Activated CD4-positive, alpha-beta memory T cell treated with anti-CD3 and anti-CD28 coated beads, Interleukin-2, amount 10 ng/mL, durations not matched to agents 7 days and 5 days (primary cell): ENCODE data around the gene STARD9. TPM values are rescaled to one million over a fixed set of nuclear protein-coding genes. Genes with fewer than 3 reads are reported as not detected.

Source experiments
- CTCF ChIA-PET: fragments of 350-600 bp; sonication (Branson Sonifier 250); formaldehyde crosslinking; loops from one replicate; lab custom pipeline; 2021; ENCODE audit warnings: antibody characterized with exemption, inconsistent platforms; lab: Charles Lee
- POLR2A ChIA-PET: fragments of 350-600 bp; sonication (Branson Sonifier 250); formaldehyde crosslinking; loops from one replicate; lab custom pipeline; 2021; ENCODE audit warnings: antibody characterized with exemption; lab: Charles Lee
- DNase-seq: peaks from one replicate; pipeline ENCODE4 v3.0.0-alpha.2; 2020
- H3K27ac Mint-ChIP-seq: one replicate; pipeline ENCODE4 v1.8.0; 2021; ENCODE audit warnings: mild to moderate bottlenecking, mixed read lengths
- H3K27me3 Mint-ChIP-seq: one replicate; pipeline ENCODE4 v1.8.0; 2021; ENCODE audit warnings: mixed read lengths
- H3K36me3 Mint-ChIP-seq: one replicate; pipeline ENCODE4 v1.8.0; 2021; ENCODE audit warnings: low read depth, mixed read lengths
- H3K4me1 Mint-ChIP-seq: one replicate; pipeline ENCODE4 v1.8.0; 2021; ENCODE audit warnings: mixed read lengths
- H3K4me3 Mint-ChIP-seq: one replicate; pipeline ENCODE4 v1.8.0; 2021; ENCODE audit warnings: mild to moderate bottlenecking, mixed read lengths
- H3K9me3 Mint-ChIP-seq: one replicate; pipeline ENCODE4 v1.8.0; 2021; ENCODE audit warnings: mixed read lengths
- total RNA-seq, 2 experiments: library from RNA; stranded (reverse); gene quantifications; one replicate each; pipeline ENCODE4 v1.2.3, GENCODE V29; 2021

STARD9 gene
- total RNA-seq, 2 experiments from 2014 or later: 8.2 TPM

- no peak for DNase-seq
- POLR2A ChIA-PET: no interaction called here
- peaks cover 40% of the 10 kb centered on the region for H3K36me3 Mint-ChIP-seq
- CTCF ChIA-PET: interaction anchor here (0.6 kb wide), 1 partner anchor 23 kb away, joined by 4 read pairs; no protein-coding TSS in a partner anchor
- no peak overlapping the region for H3K4me3 Mint-ChIP-seq
- H3K9me3 Mint-ChIP-seq: no peaks in the 10 kb centered on the region
- peaks cover 8% of the 10 kb centered on the region for H3K4me1 Mint-ChIP-seq
- H3K27ac Mint-ChIP-seq: no peak overlapping the region
- no peaks in the 10 kb centered on the region for H3K27me3 Mint-ChIP-seq
Observed at GRCh38 chr15:42558739-42559138, 16.7 kb upstream of the STARD9 start.

GRCh38 chr15:42576040-42576594, 711 bp downstream of the STARD9 start:
- ChIA-PET POLR2A (interaction anchor here (0.7 to 6.9 kb wide), 13 partner anchors 12 to 466 kb away, joined by 3 to 42 read pairs (median 4); partner anchors contain the start of genes HAUS2, LRRC57, SNAP23 and ZNF106), CTCF (interaction anchor here (1.0 to 1.5 kb wide), 5 partner anchors 16 to 74 kb away, joined by 3 to 5 read pairs (median 3); no protein-coding TSS in a partner anchor)
- peak overlapping the region; percentile 34 for H3K27ac Mint-ChIP-seq

GRCh38 chr15:42576776-42577175, 1.4 kb downstream of the STARD9 start:
- Mint-ChIP-seq H3K4me3 (peak overlapping the region; percentile 90), H3K36me3 (peaks cover 4% of the 10 kb centered on the region), H3K4me1 (peaks cover 40% of the 10 kb centered on the region), H3K27me3 (peaks cover 27% of the 10 kb centered on the region), H3K9me3 (no peaks in the 10 kb centered on the region), H3K27ac (no peak overlapping the region)
- DNase-seq: no peak
- CTCF ChIA-PET: interaction anchor here (1.0 to 1.5 kb wide), 3 partner anchors 28 to 73 kb away, joined by 3 read pairs; partner anchors contain the start of genes HAUS2 and LRRC57
- POLR2A ChIA-PET: interaction anchor here (1.2 to 6.9 kb wide), 2 partner anchors 29 kb away, joined by 3 to 42 read pairs; partner anchors contain the start of genes HAUS2 and LRRC57

More at GRCh38 chr15:42576040-42576594, 711 bp downstream of the STARD9 start:
- Mint-ChIP-seq H3K4me3 (peak overlapping the region; percentile 90), H3K27me3 (peaks cover 27% of the 10 kb centered on the region), H3K9me3 (no peaks in the 10 kb centered on the region), H3K4me1 (peaks cover 34% of the 10 kb centered on the region), H3K36me3 (peaks cover 4% of the 10 kb centered on the region)
- DNase-seq: no peak

- Mint-ChIP-seq H3K9me3 (no peaks in the 10 kb centered on the region), H3K27me3 (peaks cover 27% of the 10 kb centered on the region), H3K4me3 (peak overlapping the region; percentile 18), H3K36me3 (peaks cover 4% of the 10 kb centered on the region), H3K27ac (no peak overlapping the region), H3K4me1 (peaks cover 48% of the 10 kb centered on the region)
- CTCF ChIA-PET: interaction anchor here (1.0 kb wide), 1 partner anchor 29 kb away, joined by 3 read pairs; the partner anchor contains the start of genes HAUS2 and LRRC57
- no peak for DNase-seq
- POLR2A ChIA-PET: interaction anchor here (0.6 to 6.9 kb wide), 4 partner anchors 26 to 68 kb away, joined by 3 to 42 read pairs (median 3); partner anchors contain the start of genes HAUS2 and LRRC57
Observed at GRCh38 chr15:42577514-42578031, 2.2 kb downstream of the STARD9 start.

GRCh38 chr15:42578984-42579537, 3.7 kb downstream of the STARD9 start:
- H3K27me3 Mint-ChIP-seq: peaks cover 27% of the 10 kb centered on the region
- peaks cover 4% of the 10 kb centered on the region for H3K36me3 Mint-ChIP-seq
- H3K4me1 Mint-ChIP-seq: peaks cover 48% of the 10 kb centered on the region
- no peak overlapping the region for H3K4me3 Mint-ChIP-seq
- H3K27ac Mint-ChIP-seq: no peak overlapping the region
- DNase-seq: no peak
- POLR2A ChIA-PET: interaction anchor here (0.8 to 4.3 kb wide), 2 partner anchors 30 to 89 kb away, joined by 3 to 44 read pairs; partner anchors contain the start of genes HAUS2, LRRC57 and ZNF106
- H3K9me3 Mint-ChIP-seq: no peaks in the 10 kb centered on the region
- CTCF ChIA-PET: no interaction called here

- CTCF ChIA-PET: interaction anchor here (0.6 to 2.0 kb wide), 12 partner anchors 14 to 447 kb away, joined by 3 to 13 read pairs (median 4); partner anchors contain the start of genes HAUS2, LRRC57 and SNAP23
- peaks cover 38% of the 10 kb centered on the region for H3K4me1 Mint-ChIP-seq
- H3K4me3 Mint-ChIP-seq: peak overlapping the region; percentile 76
- peaks cover 26% of the 10 kb centered on the region for H3K27me3 Mint-ChIP-seq
- no peaks in the 10 kb centered on the region for H3K9me3 Mint-ChIP-seq
- peak; percentile 86 for DNase-seq
- peaks cover 4% of the 10 kb centered on the region for H3K36me3 Mint-ChIP-seq
- POLR2A ChIA-PET: interaction anchor here (0.6 to 4.3 kb wide), 7 partner anchors 24 to 151 kb away, joined by 3 to 44 read pairs (median 6); partner anchors contain the start of genes HAUS2, LRRC57 and ZNF106
- peak overlapping the region; percentile 52 for H3K27ac Mint-ChIP-seq
Observed at GRCh38 chr15:42581272-42581730, 5.9 kb downstream of the STARD9 start.

- CTCF ChIA-PET: interaction anchor here (0.5 to 2.0 kb wide), 5 partner anchors 18 to 888 kb away, joined by 3 to 13 read pairs (median 4); partner anchors contain the start of genes HAUS2 and LRRC57
- H3K27me3 Mint-ChIP-seq: peaks cover 17% of the 10 kb centered on the region
- no peak for DNase-seq
- POLR2A ChIA-PET: interaction anchor here (0.9 to 4.3 kb wide), 5 partner anchors 23 to 92 kb away, joined by 3 to 44 read pairs (median 11); partner anchors contain the start of genes HAUS2, LRRC57 and ZNF106
- no peak overlapping the region for H3K27ac Mint-ChIP-seq
- H3K4me3 Mint-ChIP-seq: no peak overlapping the region
- H3K36me3 Mint-ChIP-seq: peaks cover 4% of the 10 kb centered on the region
- peaks cover 27% of the 10 kb centered on the region for H3K4me1 Mint-ChIP-seq
- no peaks in the 10 kb centered on the region for H3K9me3 Mint-ChIP-seq
Observed at GRCh38 chr15:42582569-42583375, 7.4 kb downstream of the STARD9 start.

GRCh38 chr15:42584031-42584765, 8.8 kb downstream of the STARD9 start:
- no peak overlapping the region for H3K4me3 Mint-ChIP-seq
- ChIA-PET POLR2A (interaction anchor here (0.9 to 1.5 kb wide), 2 partner anchors 22 to 94 kb away, joined by 3 to 4 read pairs; partner anchors contain the start of gene ZNF106), CTCF (interaction anchor here (1.2 to 1.7 kb wide), 3 partner anchors 23 to 67 kb away, joined by 3 to 7 read pairs (median 4); no protein-coding TSS in a partner anchor)
- peaks cover 11% of the 10 kb centered on the region for H3K27me3 Mint-ChIP-seq
- H3K9me3 Mint-ChIP-seq: no peaks in the 10 kb centered on the region
- no peak overlapping the region for H3K27ac Mint-ChIP-seq
- no peak for DNase-seq
- peaks cover 5% of the 10 kb centered on the region for H3K36me3 Mint-ChIP-seq
- peaks cover 24% of the 10 kb centered on the region for H3K4me1 Mint-ChIP-seq

GRCh38 chr15:42590619-42591237, 15.3 kb downstream of the STARD9 start:
- ChIA-PET CTCF (interaction anchor here (1.2 to 1.4 kb wide), 2 partner anchors 16 to 63 kb away, joined by 3 to 9 read pairs; no protein-coding TSS in a partner anchor), POLR2A (no interaction called here)
- no peak for DNase-seq
- Mint-ChIP-seq H3K9me3 (no peaks in the 10 kb centered on the region), H3K4me1 (no peaks in the 10 kb centered on the region), H3K27me3 (no peaks in the 10 kb centered on the region), H3K4me3 (no peak overlapping the region), H3K36me3 (peaks cover 5% of the 10 kb centered on the region), H3K27ac (no peak overlapping the region)

GRCh38 chr15:42591238-42591934, 16.0 kb downstream of the STARD9 start:
- CTCF ChIA-PET: interaction anchor here (0.9 to 1.7 kb wide), 6 partner anchors 15 to 62 kb away, joined by 3 to 9 read pairs (median 4); partner anchors contain the start of gene STARD9
- DNase-seq: no peak
- POLR2A ChIA-PET: interaction anchor here (1.0 to 1.8 kb wide), 2 partner anchors 17 to 44 kb away, joined by 3 to 7 read pairs; no protein-coding TSS in a partner anchor
- Mint-ChIP-seq H3K4me1 (no peaks in the 10 kb centered on the region), H3K27me3 (no peaks in the 10 kb centered on the region), H3K36me3 (peaks cover 5% of the 10 kb centered on the region), H3K27ac (no peak overlapping the region), H3K9me3 (no peaks in the 10 kb centered on the region), H3K4me3 (no peak overlapping the region)
